Activated T-cell treated with anti-CD3 and anti-CD28 coated beads for 24 hours (primary cell): ENCODE measurements around the gene TRIM25.

Experiments used
- DNase-seq: peaks from one replicate; pipeline ENCODE4 v3.0.0-alpha.2; 2020; ENCODE audit warnings: low read depth

The TRIM25 gene

DNA sequence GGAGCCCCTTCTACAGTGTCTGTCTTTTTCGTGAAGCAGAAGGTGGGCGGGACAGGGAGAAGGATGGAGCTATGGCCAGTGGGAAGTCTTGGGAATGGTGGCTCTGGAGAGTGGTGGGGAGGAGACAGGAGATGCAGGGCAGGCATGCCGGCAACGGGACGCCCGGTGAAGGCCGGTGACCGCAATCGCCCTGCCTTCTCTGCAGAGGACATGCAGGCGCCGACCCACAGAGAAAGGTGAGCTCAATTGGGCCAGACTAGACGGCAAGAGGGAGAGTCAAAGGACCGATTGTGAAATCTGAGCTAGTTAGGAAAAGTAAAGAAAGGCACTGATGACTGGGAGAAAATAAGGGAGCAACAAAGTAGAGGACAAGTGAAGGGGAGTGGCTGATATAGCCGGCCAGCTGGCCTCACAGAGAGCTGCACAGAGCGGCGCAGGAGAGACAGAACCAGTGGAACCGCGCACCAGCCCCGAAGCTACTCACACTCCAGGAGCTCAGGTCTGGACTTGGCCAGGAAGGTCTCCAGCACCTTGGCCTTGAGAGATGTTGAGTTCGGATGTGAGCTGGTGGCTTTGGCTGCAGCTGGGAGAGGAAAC, 18.9 kb downstream of the TRIM25 start:
- no peak for DNase-seq

DNA sequence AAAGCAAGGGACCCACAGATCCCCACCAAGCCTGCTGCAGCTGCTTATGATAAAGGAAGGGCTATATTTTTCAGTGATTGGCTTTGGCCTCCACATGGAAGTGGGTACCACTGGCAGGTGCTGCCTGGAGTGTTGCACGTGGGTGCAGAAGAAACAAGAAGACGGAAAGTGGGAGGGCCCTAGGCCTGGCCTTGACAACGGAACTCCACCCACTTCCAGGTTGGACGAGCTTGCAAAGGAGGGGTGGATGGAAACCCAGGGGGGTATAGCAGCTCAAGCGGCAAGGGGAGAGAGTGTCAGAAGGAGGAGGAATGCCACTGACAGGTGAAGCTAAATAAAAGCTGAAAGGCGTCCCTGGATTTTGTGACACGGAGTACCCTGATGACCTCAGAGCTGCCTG, 20.3 kb downstream of the TRIM25 start:
- DNase-seq, result no peak

DNA sequence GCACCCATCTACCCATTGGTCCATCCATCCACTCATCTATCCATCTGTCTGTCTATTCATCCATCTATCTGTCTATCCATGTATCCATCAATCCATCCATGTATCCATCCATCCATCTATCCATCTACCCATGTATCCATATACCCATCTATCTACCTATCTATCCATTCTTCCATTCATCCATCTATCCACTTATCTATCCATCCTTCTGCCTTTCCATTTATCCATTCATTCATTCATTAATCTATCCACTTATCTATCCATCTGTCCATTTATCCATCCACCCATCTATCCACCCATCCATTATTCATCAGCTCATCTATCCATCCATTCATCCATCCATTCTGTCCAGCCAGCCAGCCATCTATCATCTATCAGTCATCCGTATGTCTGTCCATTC, 21.5 kb downstream of the TRIM25 start:
- DNase-seq, result no peak

DNA sequence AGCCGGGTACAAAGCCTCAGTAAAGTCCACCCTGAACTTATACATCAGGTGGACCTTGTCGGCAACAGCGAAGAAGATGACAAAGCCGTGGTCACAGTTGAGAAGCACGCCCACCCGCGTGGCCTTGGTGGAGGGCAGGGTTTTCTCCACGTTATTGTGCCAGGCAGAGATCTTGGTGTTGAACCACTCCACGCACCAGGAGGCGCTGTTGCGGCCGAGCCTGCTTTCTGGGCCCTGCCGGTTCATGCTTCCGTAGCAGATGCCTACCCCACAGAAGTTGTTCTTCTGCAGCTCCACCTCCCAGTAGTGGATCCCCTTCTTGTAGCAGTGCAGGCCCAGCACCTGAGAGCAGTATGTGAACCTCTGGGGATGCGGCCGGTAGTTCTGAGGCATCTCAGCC, 22.1 kb downstream of the TRIM25 start:
- DNase-seq, result peak; percentile 33

DNA sequence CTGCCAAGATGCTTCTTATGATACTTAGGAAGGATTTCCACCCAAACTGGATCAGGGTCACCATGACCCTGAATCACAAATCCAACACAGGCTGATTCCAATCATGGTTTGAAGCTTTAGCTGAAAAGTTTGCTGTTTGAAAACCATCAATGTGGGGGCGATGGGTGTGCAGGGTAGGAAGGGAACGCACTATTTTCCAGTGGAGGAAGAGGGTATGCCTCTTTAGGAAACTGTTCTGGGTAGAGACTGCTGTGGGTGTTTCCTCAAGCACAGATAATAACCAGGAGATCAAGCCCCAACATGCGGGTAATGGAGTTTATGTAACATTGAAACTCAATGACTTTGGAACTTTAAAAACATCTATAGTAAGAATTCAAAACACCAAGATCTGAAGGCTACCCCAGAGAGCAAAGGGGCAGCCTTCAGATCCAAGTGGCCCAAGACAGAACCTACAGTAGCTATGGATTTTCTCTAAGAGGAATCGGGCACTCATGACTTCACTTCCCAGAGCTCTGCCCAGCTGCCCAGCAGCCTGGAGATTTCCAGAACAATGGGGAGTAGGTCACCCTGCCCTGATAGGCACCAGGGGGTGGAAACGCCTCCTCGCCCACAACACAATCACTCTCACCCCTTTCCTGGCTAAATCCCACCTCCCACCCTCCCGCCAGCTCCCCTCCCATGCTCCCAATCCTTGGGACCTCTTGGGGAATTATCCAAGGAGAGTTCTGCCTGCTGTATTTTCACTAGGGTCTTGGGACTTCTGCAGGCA, 22.8 kb downstream of the TRIM25 start:
- DNase-seq, result no peak

DNA sequence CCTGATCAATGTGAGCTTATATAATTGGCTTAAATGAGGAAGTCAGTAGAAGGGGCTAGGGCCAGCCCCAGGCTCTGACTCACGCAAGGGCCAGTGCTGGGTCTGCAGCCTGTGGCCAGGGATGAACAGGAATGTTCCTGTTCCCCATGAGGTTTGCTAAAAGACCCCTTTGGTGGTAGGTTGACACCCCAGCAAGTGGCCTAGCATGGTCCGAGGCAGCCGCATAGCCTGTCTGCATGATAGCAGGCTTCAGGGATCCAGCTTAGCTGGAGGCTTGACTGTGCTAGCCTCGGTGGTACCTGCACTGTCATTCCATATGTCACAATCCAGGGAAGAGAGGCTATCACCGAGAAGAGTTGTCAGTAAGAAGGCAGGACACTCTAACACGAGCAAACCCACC, 23.5 kb downstream of the TRIM25 start:
- no peak for DNase-seq

DNA sequence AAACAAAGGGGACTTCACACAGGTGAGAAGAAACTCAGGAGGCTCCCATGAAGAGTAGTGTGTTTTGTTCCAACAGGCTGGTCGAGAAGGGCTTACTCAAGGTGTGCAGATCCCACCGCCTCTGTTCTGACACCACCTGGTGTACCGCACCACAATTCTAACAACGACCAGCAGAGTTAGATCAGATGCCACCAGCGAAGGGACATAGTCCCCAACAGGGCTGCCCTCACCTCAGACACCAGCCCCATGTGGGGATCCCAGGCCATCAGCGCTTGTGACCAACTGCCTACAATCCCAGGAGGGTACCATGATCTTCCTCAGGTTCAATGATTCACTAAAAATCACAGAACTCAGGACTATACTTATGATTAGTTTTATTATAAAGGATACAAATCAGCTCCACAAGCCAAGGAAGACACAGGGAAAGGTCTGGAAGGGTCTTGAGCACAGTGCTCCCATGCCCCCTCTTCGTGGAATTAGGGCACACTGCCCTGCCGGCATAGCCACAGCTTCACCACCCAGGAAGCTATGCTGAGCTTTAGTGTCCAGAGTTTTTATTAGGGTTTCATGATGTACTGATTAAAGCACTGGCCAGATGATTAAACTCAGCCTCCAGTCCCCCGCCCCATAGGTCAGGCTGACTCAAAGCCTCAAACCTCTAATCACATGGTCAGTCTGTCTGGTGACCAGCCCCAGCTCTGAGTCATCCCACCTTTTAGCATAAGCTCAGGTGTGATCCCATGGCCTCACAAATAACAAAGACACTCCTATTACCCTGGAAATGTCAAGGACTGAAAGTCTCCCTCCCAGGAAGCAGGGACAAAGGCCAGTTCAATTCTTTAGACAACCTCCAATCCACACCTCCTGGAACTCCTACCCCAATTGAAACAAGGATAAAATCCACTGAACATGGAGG, 26.0 kb downstream of the TRIM25 start:
- no peak for DNase-seq

DNA sequence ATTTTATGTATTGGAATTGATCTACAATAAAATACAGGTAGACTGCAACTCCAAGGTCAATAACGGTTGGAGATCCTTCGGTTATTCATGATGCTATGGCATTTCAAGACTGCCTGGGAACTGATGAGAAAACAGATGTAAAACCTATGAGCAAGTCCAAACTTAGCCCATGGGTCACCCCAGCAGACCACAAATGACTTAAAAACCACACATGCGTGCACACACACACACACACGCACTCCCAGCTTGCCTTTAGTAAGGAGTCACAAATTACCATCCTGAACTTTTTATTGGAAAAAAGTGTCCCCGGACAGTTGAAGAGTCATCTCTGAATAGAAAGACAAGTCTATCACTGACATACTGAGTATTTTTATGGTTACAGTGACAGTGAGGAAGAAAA, 26.7 kb downstream of the TRIM25 start:
- no peak for DNase-seq

DNA sequence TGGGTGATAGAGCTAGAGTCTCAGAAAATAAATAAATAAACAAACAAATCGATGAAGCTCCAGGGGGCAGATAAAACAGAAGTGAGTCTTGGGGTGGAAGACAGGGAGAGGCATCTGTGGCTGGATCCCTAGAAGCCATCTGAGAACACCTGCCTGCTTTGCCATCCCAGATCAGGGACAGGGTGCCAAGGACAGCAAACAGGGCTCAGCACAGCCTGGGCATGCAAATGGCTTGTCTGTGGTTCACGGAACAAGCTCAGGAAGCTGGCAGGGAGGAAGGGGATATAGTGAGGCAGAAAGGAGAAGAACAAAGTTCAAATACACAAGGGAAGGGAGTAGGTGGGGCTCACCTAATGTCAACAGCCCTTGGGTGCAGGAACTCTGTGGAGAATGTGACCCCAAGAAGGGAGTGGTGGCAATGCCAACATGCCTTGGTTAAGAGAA, 27.5 kb downstream of the TRIM25 start:
- DNase-seq, result no peak

DNA sequence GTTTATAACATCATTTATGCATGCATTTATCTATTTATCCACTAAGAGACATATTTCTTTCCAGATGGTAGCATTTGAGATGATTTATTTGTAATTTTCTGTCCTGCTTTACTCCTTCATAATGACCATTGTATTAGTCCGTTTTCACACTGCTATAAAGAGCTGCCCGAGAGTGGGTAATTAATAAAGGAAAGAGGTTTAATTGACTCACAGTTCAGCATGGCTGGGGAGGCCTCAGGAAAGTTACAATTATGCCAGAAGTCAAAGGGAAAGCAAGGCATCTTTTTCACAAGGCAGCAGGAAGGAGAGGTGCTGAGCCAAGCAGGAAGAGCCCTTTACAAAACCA, 28.6 kb downstream of the TRIM25 start:
- no peak for DNase-seq

DNA sequence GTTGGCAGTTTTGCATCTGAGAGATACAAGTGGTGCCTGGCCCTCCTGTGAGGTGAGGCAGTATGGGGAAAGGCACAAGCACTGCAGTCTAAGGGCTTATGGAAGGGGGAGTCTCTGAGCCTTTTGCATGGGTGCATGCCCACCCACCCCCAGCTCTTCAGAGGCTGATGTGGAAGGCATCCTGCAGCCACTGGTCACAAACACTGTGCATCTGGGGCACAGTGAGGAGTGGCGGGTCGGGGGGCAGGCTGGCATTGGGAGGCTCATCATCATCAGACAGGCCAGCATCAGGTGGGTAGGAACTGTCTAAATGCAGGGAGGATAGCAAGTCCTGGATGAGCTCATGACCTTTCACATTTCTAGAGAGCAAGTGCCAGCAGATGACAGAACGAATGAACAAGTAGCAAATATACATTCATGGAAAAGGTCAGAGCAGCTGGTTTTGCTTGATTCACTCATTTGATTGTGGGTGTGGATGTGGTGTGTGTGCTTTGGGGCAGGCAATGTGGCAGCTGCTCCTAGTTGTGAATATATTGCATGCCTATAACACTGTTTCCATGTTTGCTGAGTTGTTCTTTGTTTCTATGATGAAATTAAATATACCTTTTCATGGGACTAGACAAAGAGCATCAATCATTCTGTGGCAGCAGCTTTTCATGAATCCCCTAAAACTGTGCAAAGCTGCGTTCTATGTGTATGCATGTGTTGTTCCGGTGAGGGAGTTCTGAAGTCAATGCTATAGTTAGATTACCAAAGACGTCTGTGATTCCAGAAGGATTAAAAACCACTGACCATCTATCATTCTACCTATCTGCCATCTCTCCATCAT, 29.2 kb downstream of the TRIM25 start:
- no peak for DNase-seq

DNA sequence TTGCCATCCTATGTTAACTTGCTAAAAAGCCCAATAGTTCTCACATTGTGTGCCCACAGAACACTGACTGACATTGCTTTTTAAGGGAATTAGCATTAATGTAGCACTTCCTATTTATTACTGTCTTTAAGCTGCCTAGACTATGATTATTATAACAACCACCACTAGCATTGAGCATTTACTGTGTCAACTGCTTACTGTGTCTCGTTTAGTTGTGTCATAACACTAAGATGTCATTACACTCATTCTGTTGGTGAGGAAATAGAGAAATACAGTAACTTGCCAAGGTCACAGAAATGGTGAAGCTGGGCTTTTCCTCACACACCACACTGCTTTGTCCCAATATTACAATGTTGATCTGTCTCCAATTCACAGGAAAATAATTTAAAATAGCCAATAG, 30.2 kb downstream of the TRIM25 start:
- no peak for DNase-seq

DNA sequence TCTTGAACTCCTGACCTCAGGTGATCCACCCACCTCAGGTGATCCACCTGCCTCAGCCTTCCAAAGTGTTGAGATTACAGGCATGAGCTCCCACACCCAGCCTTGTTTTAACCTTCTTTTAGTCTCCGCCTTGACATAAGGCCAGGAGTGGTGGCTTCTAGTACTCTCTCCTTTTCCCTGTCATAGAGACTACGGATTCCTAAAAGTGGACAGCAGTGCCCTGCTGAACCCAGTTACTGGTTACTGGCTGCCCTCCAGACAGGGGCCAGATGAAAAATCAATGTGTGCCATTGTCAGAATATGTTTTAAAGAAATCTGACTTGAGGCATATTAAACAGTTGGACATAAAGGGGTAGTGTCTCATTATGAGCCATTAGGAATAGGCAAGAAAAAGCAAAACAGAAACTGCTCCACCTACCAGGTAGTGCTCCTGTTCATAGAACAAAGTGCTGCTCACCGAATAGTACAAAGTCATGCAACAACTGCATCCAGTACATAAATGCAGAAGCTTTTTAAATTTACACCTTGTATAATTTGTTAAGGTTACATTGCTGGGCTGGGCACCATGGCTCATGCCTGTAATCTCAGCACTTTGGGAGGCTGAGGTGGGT, 32.1 kb downstream of the TRIM25 start:
- DNase-seq, result no peak

DNA sequence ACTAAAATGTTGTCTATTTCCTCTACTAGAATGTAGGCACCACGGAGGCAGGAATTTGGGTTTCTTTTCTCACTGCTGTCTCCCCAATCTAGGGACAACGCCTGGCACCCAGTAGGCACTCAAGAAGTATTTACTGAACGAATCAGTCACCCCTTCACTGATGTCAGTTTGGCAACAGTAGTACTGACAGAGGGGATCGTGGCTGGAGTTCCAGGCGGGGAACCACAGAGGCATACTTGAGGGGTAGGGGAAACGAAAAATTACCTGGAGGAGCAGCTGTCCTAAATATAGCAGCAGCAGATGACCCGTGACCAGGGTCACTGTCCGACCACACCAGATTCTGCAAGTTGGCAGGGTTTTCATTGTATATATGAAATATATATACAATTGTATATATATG, 33.3 kb downstream of the TRIM25 start:
- no peak for DNase-seq

DNA sequence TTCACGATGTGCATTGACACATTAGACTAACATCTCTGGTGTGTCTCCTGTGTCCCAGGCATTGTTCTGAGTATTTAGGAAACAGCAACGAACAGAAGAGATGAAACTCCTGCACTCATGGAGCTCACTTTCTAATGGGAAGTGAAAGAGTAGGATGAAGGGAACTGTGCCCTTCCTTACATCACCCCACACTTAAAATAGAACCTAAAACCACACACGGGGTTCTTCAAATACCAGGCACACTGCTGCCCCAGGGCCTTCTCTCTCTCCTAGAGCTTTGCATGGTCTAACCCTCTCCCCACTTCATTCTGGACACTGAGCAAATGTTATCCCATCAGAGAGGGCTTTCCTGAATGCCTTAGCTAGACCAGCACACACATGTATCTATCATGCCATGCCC, 33.7 kb downstream of the TRIM25 start:
- no peak for DNase-seq

DNA sequence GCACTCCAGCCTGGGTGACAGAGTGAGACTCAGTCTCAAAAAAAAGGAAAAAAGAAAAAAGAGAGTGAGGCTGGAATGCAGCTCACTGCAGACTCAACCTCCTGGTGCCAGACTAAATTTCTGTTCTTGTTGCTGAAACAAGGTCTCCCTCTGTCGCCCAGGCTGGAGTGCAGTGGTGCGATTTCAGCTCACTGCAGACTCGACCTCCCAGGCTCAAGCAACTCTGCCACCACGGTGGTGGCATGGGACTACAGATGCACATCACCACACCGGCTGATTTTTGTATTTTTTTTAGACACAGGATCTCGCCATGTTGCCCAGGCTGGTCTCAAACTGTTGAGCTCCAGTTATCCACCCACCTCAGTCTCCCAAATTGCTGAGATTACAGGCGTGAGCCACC, 34.6 kb downstream of the TRIM25 start:
- no peak for DNase-seq

DNA sequence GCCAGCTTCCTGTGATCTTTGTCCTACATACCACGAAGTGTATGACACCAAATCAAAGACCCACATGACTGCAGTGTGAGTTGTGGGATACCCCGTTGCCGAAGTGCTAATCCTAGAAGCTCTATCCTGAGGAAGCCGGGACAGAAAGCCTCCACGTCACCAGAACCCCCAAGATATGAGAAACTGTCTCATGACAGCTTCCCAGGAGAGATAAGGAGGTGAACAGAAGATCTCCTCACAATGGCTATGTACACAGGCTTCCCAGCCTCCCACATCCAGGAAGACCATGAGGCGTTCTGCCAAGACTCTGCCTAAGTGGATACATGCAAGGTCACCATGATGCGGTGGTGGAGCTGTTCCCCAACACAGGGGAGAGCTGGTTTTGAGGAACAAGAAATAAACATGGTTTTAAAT, 37.1 kb downstream of the TRIM25 start:
- DNase-seq, result no peak

DNA sequence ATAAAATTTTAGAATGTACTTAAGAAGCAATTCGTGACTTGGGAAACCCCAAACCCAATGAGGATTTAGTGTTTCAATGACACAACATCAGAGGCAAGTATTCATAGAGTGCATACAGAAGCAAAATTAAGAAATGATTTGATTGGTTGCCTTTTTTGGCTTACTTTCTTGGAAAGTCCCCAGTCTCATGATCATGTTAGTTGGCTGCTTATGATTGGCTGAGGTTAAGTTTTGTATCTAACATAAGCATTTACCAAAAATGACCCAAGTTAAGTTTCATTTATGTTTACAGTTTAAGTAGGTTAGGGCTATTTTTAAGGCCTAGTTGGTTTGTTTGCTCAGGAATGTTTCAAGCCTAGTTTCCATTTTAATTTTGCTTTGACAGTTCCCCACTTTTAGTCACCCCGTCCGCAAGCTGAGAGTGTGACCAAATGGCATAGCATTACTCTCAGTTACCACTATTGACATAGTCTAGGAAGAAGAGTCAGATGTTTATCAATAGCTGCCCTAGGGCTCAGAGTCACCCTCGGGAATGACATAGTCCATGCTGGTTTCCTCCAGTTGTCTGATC, 43.7 kb downstream of the TRIM25 start:
- no peak for DNase-seq

DNA sequence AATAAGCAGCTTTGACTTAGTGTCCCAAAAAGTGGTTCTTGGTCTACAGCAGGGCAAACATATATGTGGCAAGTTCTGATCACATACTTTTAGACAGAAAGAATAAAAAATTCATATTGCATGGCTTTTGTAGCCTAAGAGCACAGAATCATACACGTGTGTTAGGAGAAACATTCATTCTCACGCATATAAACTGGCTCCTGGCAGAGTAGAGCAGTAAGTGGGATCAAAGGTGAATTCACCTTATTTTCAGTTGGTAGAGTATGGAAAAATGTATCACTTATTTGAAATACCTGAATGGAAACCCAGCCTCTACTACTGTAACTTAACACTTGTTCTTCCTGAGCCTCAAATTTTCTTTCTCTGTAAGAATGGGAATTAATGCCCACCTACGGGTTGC, 45.1 kb downstream of the TRIM25 start:
- no peak for DNase-seq

DNA sequence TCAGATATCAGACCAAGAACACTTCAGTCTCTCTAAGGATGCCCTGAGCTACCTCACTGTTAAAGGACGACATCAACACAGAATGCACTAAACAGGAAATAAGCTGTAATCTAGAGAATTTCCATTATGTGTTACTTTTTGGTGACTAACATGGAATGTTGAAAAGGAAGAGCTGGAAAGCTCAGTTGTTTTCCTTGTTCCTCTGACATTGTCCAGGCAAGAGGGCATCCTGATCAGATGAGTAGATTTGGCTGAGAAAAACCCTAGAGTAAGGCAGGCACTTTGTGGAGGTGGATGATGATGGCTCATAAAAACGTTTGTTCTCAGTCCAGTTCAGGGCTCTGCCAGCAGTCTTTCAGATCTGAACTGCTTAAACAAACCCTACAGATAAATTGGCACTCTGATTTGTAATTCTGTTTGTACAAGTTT, 45.9 kb downstream of the TRIM25 start:
- DNase-seq, result no peak

DNA sequence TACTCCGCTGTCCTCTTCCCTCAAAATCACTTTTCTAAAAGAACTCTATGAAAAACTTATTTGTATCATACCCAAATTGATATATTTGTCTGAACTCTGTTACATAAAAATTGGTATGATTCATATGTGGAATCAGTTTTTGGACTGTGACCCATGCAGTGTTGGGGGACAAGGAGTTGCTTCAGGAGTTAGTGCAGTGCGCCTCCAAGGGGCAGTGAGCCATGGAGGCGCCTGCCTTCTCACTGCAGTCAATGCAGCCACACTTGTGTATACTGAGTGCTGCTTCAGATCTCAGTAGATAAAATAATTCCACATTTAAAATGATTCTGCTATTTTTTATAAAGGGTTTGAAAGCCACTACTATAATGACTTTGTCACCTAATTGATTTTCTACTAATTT, 47.4 kb downstream of the TRIM25 start:
- no peak for DNase-seq
